Measurements from ENCODE around the gene TBC1D5. TPM values are rescaled to one million over a fixed set of nuclear protein-coding genes. Genes with fewer than 3 reads are reported as not detected.

TBC1D5 gene
- total and polyA plus RNA-seq, 2 of the 8 experiments (the other 6 are each of a cell fraction or from before 2014, with no cell fraction given), result 11.0 to 22.9 TPM

GRCh38 chr3:17518189-17519059, 224.0 kb downstream of the TBC1D5 start:
- no peak overlapping the region for H2BK15ac ChIP-seq (ENCODE audit: low read length)
- H3K27ac ChIP-seq (ENCODE audit: low read depth, low read length), result no peak overlapping the region
- DNase-seq (ENCODE audit: low read depth in 1 of 2, low spot score in 2 of 2) (peak in 1 of 2 experiments; percentile 52), FAIRE-seq (no peak)
- H3K79me2 ChIP-seq (ENCODE audit: control insufficient read depth in 1 of 2, insufficient read depth in 2 of 2, low read length in 2 of 2), result no peaks in the 10 kb centered on the region
- no peak overlapping the region for H3K4ac ChIP-seq (replicated peaks; ENCODE audit: insufficient read length, low read depth, low read length)
- H3K23me2 ChIP-seq (ENCODE audit: low read depth, low read length), result no peaks in the 10 kb centered on the region
- H2BK120ac ChIP-seq (replicated peaks; ENCODE audit: low read depth, low read length), result no peak overlapping the region
- H3K9me3 ChIP-seq (ENCODE audit: insufficient read depth in 2 of 2, low read depth in 1 of 2, low read length in 1 of 2), result no peaks in the 10 kb centered on the region
- no peaks in the 10 kb centered on the region for H4K20me1 ChIP-seq (replicated peaks in 1 of 2; ENCODE audit: control insufficient read depth in 1 of 2, insufficient read depth in 2 of 2, low read length in 2 of 2)
- CTCF ChIA-PET (ENCODE audit: partially characterized antibody), result interaction anchor here (0.7 to 2.2 kb wide), 2 partner anchors 323 to 874 kb away, joined by 3 to 10 read pairs; no protein-coding TSS in a partner anchor
- H2BK12ac ChIP-seq (ENCODE audit: low read depth, low read length), result no peak overlapping the region
- POLR2A ChIA-PET (ENCODE audit: partially characterized antibody), result interaction anchor here (1.1 kb wide), 1 partner anchor 30 kb away, joined by 3 read pairs; no protein-coding TSS in a partner anchor
- H3K23ac ChIP-seq (ENCODE audit: insufficient read length), result no peak overlapping the region
- H4K8ac ChIP-seq (ENCODE audit: extremely low read depth, insufficient read depth, low read length), result no peak overlapping the region
- no peaks in the 10 kb centered on the region for H3K79me1 ChIP-seq (ENCODE audit: low read depth, low read length)
- H4K5ac ChIP-seq (ENCODE audit: insufficient read length, low read depth, low read length), result no peak overlapping the region
- H3K14ac ChIP-seq (ENCODE audit: insufficient read length), result no peak overlapping the region
- no peak overlapping the region for H2AFZ ChIP-seq (ENCODE audit: low read length)
- H4K91ac ChIP-seq (replicated peaks; ENCODE audit: insufficient read length, low read length), result no peak overlapping the region
- 85% methylated on average over 13 of the region's 13 CpGs; no CpG with 5 or more reads in 1 of the 2 experiments for WGBS, 2 experiments (ENCODE audit: extremely low coverage in 1 of 2, insufficient coverage in 1 of 2, insufficient read length in 1 of 2, insufficient replicate concordance in 2 of 2, low coverage in 1 of 2, low lambda C conversion rate in 2 of 2, missing lambda C conversion rate in 1 of 2)
- TF ChIP-seq CTBP2 (IDR thresholded peaks at IDR 0.05; ENCODE audit: borderline replicate concordance, insufficient read depth, insufficient read length, low read length), result no peak
- no peak for TF ChIP-seq SRF (IDR thresholded peaks at IDR 0.05; ENCODE audit: low read depth, low read length)
- no peak for TF ChIP-seq CEBPB (IDR thresholded peaks at IDR 0.05; ENCODE audit: low read depth, low read length)
- no peak for TF ChIP-seq KDM4A (IDR thresholded peaks at IDR 0.05; ENCODE audit: low read depth, low read length, severe bottlenecking)
- no peak for TF ChIP-seq JUND (IDR thresholded peaks at IDR 0.05; ENCODE audit: low read length)
- TF ChIP-seq CBX8 (IDR thresholded peaks at IDR 0.05; ENCODE audit: borderline replicate concordance, low read depth, low read length), result no peak
- no peak for TF ChIP-seq E2F6 (IDR thresholded peaks at IDR 0.05)
- no peak for TF ChIP-seq EZH2 (IDR thresholded peaks at IDR 0.05; ENCODE audit: low read depth, low read length, severe bottlenecking)
- no peak for TF ChIP-seq KDM1A (IDR thresholded peaks at IDR 0.05; ENCODE audit: borderline replicate concordance, low read length)
- TF ChIP-seq KDM5A (IDR thresholded peaks at IDR 0.05; ENCODE audit: low read length), result no peak
- no peak for TF ChIP-seq BACH1 (IDR thresholded peaks at IDR 0.05; ENCODE audit: low read length)
- peaks cover 2 to 7% (median 4%) of the 10 kb centered on the region in 4 experiments; a peak in 5 of 7 replicates for H3K4me1 ChIP-seq (replicated peaks in 1 of 4; ENCODE audit: control insufficient read depth in 3 of 4, insufficient read depth in 4 of 4, low read length in 3 of 4)
- H3K4me2 ChIP-seq (ENCODE audit: insufficient read depth in 1 of 2, low read depth in 2 of 2, low read length in 2 of 2), result no peak overlapping the region; a peak in 1 of 4 replicates
- no peak overlapping the region for H2BK20ac ChIP-seq (ENCODE audit: low read length)
- H3K56ac ChIP-seq (replicated peaks; ENCODE audit: insufficient read length, low read depth, low read length), result no peak overlapping the region
- no peak overlapping the region; a peak in 2 of 7 replicates for H3K9ac ChIP-seq (replicated peaks in 1 of 4; ENCODE audit: extremely low read depth in 1 of 4, low read depth in 3 of 4, low read length in 3 of 4)
- no peak overlapping the region for H3K4me3 ChIP-seq (ENCODE audit: extremely low read depth in 1 of 4, insufficient read depth in 2 of 4, low read depth in 3 of 4, low read length in 4 of 4)
- H3K27me3 ChIP-seq (replicated peaks in 1 of 4; ENCODE audit: control insufficient read depth in 3 of 4, extremely low read depth in 1 of 4, insufficient read depth in 3 of 4, low read length in 3 of 4), result no peaks in the 10 kb centered on the region
- no peak overlapping the region for H2AK5ac ChIP-seq (ENCODE audit: low read depth, low read length)
- no peak overlapping the region for H3K18ac ChIP-seq (ENCODE audit: extremely low read depth, low read length)
- H3K36me3 ChIP-seq (ENCODE audit: control insufficient read depth in 2 of 4, insufficient read depth in 4 of 4, low read length in 3 of 4), result no peaks in the 10 kb centered on the region
- no peak overlapping the region for H2BK5ac ChIP-seq (ENCODE audit: low read depth, low read length)
